Ishikawa (cell line): ENCODE results near the gene FAM98B.

ENCODE experiments used
- CREB1 ChIP-seq: IDR thresholded peaks from 2 replicates; pipeline ENCODE4 v1.6.1; 2012; ENCODE audit warnings: low read depth
- EGR1 ChIP-seq: IDR thresholded peaks from 2 replicates; pipeline ENCODE4 v1.6.1; 2012
- NFIC ChIP-seq: IDR thresholded peaks from 2 replicates; pipeline ENCODE4 v1.6.1; 2012
- RAD21 ChIP-seq: IDR thresholded peaks from 2 replicates; pipeline ENCODE4 v1.6.1; 2012; ENCODE audit warnings: low read depth
- TAF1 ChIP-seq: IDR thresholded peaks from 2 replicates; pipeline ENCODE4 v1.6.1; 2012; ENCODE audit warnings: low read depth, mild to moderate bottlenecking
- TCF12 ChIP-seq: IDR thresholded peaks from 2 replicates; pipeline ENCODE4 v1.6.1; 2012; ENCODE audit warnings: low read depth
- TF ChIP-seq, protein P1 (sequence below): IDR thresholded peaks from 2 replicates; pipeline ENCODE4 v1.6.1; 2012
- TF ChIP-seq, protein P2 (sequence below): IDR thresholded peaks from 2 replicates; pipeline ENCODE4 v1.6.1; 2012

DNA sequence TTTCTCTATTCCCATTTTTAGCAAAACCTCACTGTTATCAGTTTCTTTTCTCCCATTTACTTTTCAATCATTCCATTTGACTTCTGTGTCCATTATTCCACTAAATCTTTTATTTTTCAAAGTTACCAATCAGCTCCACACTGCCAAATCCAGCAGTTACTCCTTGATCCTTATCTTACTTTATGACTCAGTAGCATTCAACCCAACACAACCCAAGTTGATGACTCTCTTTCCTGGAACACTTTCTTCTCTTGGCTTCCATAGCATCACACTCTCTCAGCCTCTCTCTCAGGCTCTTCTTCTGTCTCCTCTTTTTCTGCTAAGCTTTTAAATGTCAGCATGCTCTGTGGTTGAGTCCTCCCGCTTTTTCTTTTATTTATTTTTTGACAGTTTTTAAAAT is 74.4 kb downstream of the FAM98B start:
- TF ChIP-seq EGR1 (no peak), NFIC (no peak), RAD21 (no peak), TAF1 (no peak), TCF12 (no peak), CREB1 (no peak)
- TF ChIP-seq, protein P1, sequence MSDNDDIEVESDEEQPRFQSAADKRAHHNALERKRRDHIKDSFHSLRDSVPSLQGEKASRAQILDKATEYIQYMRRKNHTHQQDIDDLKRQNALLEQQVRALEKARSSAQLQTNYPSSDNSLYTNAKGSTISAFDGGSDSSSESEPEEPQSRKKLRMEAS, result no peak
- TF ChIP-seq, protein P2, sequence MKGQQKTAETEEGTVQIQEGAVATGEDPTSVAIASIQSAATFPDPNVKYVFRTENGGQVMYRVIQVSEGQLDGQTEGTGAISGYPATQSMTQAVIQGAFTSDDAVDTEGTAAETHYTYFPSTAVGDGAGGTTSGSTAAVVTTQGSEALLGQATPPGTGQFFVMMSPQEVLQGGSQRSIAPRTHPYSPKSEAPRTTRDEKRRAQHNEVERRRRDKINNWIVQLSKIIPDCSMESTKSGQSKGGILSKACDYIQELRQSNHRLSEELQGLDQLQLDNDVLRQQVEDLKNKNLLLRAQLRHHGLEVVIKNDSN, result no peak
